Fibroblast of pulmonary artery (primary cell): ENCODE results near the gene SH3RF2.
"Not testable (repeated sequence)": the region's sequence is repeated elsewhere in the genome, so short reads cannot be mapped to it uniquely, and the experiment has no call there.

ENCODE experiments used
- DNase-seq: peaks from one replicate; pipeline ENCODE4 v3.0.0-alpha.2; 2010; ENCODE audit warnings: low read depth
- H3K4me3 ChIP-seq: replicated peaks from 2 replicates; pipeline ENCODE4 v1.5.1; 2011; ENCODE audit warnings: low read depth, mild to moderate bottlenecking, control low read depth, low read length, moderate library complexity
- CTCF ChIP-seq: IDR thresholded peaks from 2 replicates; pipeline ENCODE4 v1.5.1; 2011; ENCODE audit warnings: mild to moderate bottlenecking, control low read depth, low read length, inconsistent platforms; ENCODE audit errors: missing control alignments

The SH3RF2 gene

GRCh38 chr5:145958436-145958835, 22.1 kb downstream of the SH3RF2 start:
- H3K4me3 ChIP-seq: no peak overlapping the region
- no peak for TF ChIP-seq CTCF
- no peak for DNase-seq

GRCh38 chr5:145960166-145960565, 23.8 kb downstream of the SH3RF2 start:
- no peak for TF ChIP-seq CTCF
- DNase-seq: no peak
- H3K4me3 ChIP-seq: no peak overlapping the region

- TF ChIP-seq CTCF: no peak
- no peak overlapping the region for H3K4me3 ChIP-seq
- no peak for DNase-seq
Observed at GRCh38 chr5:145960848-145961600, 24.6 kb downstream of the SH3RF2 start.

GRCh38 chr5:145962001-145962400, 25.6 kb downstream of the SH3RF2 start:
- no peak overlapping the region for H3K4me3 ChIP-seq
- TF ChIP-seq CTCF: no peak
- DNase-seq: no peak

GRCh38 chr5:145964008-145964407, 27.6 kb downstream of the SH3RF2 start:
- DNase-seq, H3K4me3 ChIP-seq: not testable (repeated sequence)

- TF ChIP-seq CTCF: no peak
- DNase-seq: peak; percentile 67
- H3K4me3 ChIP-seq: no peak overlapping the region
Observed at GRCh38 chr5:145965804-145966203, 29.4 kb downstream of the SH3RF2 start.

GRCh38 chr5:145967296-145967695, 30.9 kb downstream of the SH3RF2 start:
- TF ChIP-seq CTCF: no peak
- no peak overlapping the region for H3K4me3 ChIP-seq
- DNase-seq: no peak
